Measurements from ENCODE around the gene SUSD3. TPM values are rescaled to one million over a fixed set of nuclear protein-coding genes. Genes with fewer than 3 reads are reported as not detected.
A peak's percentile ranks its signal among the peaks of the same experiment; 100 is the strongest.

The SUSD3 gene
- total RNA-seq, 2 experiments from 2014 or later: 33.9 to 35.6 TPM

GRCh38 chr9:93118863-93119702 lies 60.6 kb downstream of the SUSD3 start:
- DNase-seq (peak in 1 of 14 experiments; percentile 2), ATAC-seq (ENCODE audit: poor library complexity) (no peak)
- Mint-ChIP-seq H3K9me3 (no peaks in the 10 kb centered on the region), H3K36me3 (ENCODE audit: low read depth) (peaks cover 48% of the 10 kb centered on the region), H3K4me3 (no peak overlapping the region), H3K27ac (peak overlapping the region; percentile 16), H3K4me1 (ENCODE audit: low read depth) (peaks cover 28% of the 10 kb centered on the region), H3K27me3 (no peaks in the 10 kb centered on the region)
- Histone ChIP-seq H3K27me3 (ENCODE audit: control insufficient read depth in 1 of 2, insufficient read depth in 2 of 2, low read length in 2 of 2) (no peaks in the 10 kb centered on the region), H3K9me3 (ENCODE audit: control insufficient read depth in 1 of 2, insufficient read depth in 1 of 2, low read length in 2 of 2) (no peaks in the 10 kb centered on the region), H3K36me3 (ENCODE audit: insufficient read depth, low read length) (peaks cover 12% of the 10 kb centered on the region), H3K27ac (ENCODE audit: low read depth in 1 of 2, low read length in 2 of 2) (no peak overlapping the region), H3K4me3 (ENCODE audit: low read length) (no peak overlapping the region), H3K4me1 (ENCODE audit: insufficient read depth, low read length) (peaks cover 35% of the 10 kb centered on the region)
- POLR2A ChIA-PET: interaction anchor here (1.0 to 2.0 kb wide), 5 partner anchors 13 to 91 kb away, joined by 4 to 9 read pairs (median 4); partner anchors contain the start of gene NINJ1
- CTCF ChIA-PET: interaction anchor here (0.8 to 3.0 kb wide), 2 partner anchors 10 kb away, joined by 3 to 13 read pairs; no protein-coding TSS in a partner anchor
- no peak for TF ChIP-seq CTCF (IDR thresholded peaks at IDR 0.05)
- intact Hi-C loops (cut with DNase I, micrococcal nuclease): no loop called here

GRCh38 chr9:93119703-93119952 lies 61.1 kb downstream of the SUSD3 start:
- no peak overlapping the region for H3K4me3 ChIP-seq (ENCODE audit: low read length)
- Mint-ChIP-seq H3K4me1 (ENCODE audit: low read depth) (peaks cover 29% of the 10 kb centered on the region), H3K9me3 (no peaks in the 10 kb centered on the region), H3K27ac (peak overlapping the region; percentile 16), H3K4me3 (no peak overlapping the region), H3K36me3 (ENCODE audit: low read depth) (peaks cover 51% of the 10 kb centered on the region), H3K27me3 (no peaks in the 10 kb centered on the region)
- intact Hi-C loops (cut with DNase I, micrococcal nuclease): no loop called here
- no peaks in the 10 kb centered on the region for H3K9me3 ChIP-seq (ENCODE audit: control insufficient read depth in 1 of 2, insufficient read depth in 1 of 2, low read length in 2 of 2)
- ATAC-seq (ENCODE audit: poor library complexity): no peak
- H3K36me3 ChIP-seq (ENCODE audit: insufficient read depth, low read length): peaks cover 13% of the 10 kb centered on the region
- no peak overlapping the region for H3K27ac ChIP-seq (ENCODE audit: low read depth in 1 of 2, low read length in 2 of 2)
- ChIA-PET CTCF (interaction anchor here (3.0 kb wide), 1 partner anchor 10 kb away, joined by 13 read pairs; no protein-coding TSS in a partner anchor), POLR2A (interaction anchor here (1.0 to 2.0 kb wide), 4 partner anchors 14 to 91 kb away, joined by 4 to 9 read pairs (median 5); partner anchors contain the start of gene NINJ1)
- H3K27me3 ChIP-seq (ENCODE audit: control insufficient read depth in 1 of 2, insufficient read depth in 2 of 2, low read length in 2 of 2): no peaks in the 10 kb centered on the region
- DNase-seq: peak in 1 of 14 experiments; percentile 1
- peaks cover 31% of the 10 kb centered on the region for H3K4me1 ChIP-seq (ENCODE audit: insufficient read depth, low read length)
- TF ChIP-seq CTCF (IDR thresholded peaks at IDR 0.05): no peak

- TF ChIP-seq CTCF (IDR thresholded peaks at IDR 0.05): peak; percentile 27
- H3K27me3 Mint-ChIP-seq: no peaks in the 10 kb centered on the region
- Histone ChIP-seq H3K36me3 (ENCODE audit: insufficient read depth, low read length) (peaks cover 19% of the 10 kb centered on the region), H3K9me3 (ENCODE audit: control insufficient read depth in 1 of 2, insufficient read depth in 1 of 2, low read length in 2 of 2) (no peaks in the 10 kb centered on the region), H3K27me3 (ENCODE audit: control insufficient read depth in 1 of 2, insufficient read depth in 2 of 2, low read length in 2 of 2) (no peaks in the 10 kb centered on the region), H3K4me1 (ENCODE audit: insufficient read depth, low read length) (peaks cover 31% of the 10 kb centered on the region), H3K27ac (ENCODE audit: low read depth in 1 of 2, low read length in 2 of 2) (peak overlapping the region in 1 of 2 donors; percentile 22), H3K4me3 (ENCODE audit: low read length) (no peak overlapping the region)
- DNase-seq: peak in 5 of 14 experiments; percentile 4 to 84 (median 64)
- H3K4me1 Mint-ChIP-seq (ENCODE audit: low read depth): peaks cover 24% of the 10 kb centered on the region
- H3K9me3 Mint-ChIP-seq: no peaks in the 10 kb centered on the region
- H3K4me3 Mint-ChIP-seq: no peak overlapping the region
- ATAC-seq (ENCODE audit: poor library complexity): peak; percentile 66
- POLR2A ChIA-PET: interaction anchor here (0.5 to 2.0 kb wide), 6 partner anchors 14 to 1012 kb away, joined by 3 to 9 read pairs (median 4); partner anchors contain the start of gene NINJ1
- H3K36me3 Mint-ChIP-seq (ENCODE audit: low read depth): peaks cover 51% of the 10 kb centered on the region
- CTCF ChIA-PET: interaction anchor here (3.0 kb wide), 1 partner anchor 11 kb away, joined by 13 read pairs; no protein-coding TSS in a partner anchor
- peak overlapping the region; percentile 16 for H3K27ac Mint-ChIP-seq
- intact Hi-C loops (cut with DNase I, micrococcal nuclease): no loop called here
These were observed 61.7 kb downstream of the SUSD3 start for GRCh38 chr9:93119953-93120845.

Measured in CD4-positive, alpha-beta T cell (primary cell).